Stimulated activated CD8-positive, alpha-beta memory T cell treated with anti-CD3 and anti-CD28 coated beads, Interleukin-12 subunit alpha, Interleukin-12 subunit beta, amount 100 ng/mL, for 1 hour (primary cell): ENCODE data around the gene HBEGF.

Experiments
- DNase-seq: peaks from one replicate; pipeline ENCODE4 v3.0.0-alpha.2; 2020; ENCODE audit warnings: low read depth

Gene HBEGF, protein sequence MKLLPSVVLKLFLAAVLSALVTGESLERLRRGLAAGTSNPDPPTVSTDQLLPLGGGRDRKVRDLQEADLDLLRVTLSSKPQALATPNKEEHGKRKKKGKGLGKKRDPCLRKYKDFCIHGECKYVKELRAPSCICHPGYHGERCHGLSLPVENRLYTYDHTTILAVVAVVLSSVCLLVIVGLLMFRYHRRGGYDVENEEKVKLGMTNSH

DNA sequence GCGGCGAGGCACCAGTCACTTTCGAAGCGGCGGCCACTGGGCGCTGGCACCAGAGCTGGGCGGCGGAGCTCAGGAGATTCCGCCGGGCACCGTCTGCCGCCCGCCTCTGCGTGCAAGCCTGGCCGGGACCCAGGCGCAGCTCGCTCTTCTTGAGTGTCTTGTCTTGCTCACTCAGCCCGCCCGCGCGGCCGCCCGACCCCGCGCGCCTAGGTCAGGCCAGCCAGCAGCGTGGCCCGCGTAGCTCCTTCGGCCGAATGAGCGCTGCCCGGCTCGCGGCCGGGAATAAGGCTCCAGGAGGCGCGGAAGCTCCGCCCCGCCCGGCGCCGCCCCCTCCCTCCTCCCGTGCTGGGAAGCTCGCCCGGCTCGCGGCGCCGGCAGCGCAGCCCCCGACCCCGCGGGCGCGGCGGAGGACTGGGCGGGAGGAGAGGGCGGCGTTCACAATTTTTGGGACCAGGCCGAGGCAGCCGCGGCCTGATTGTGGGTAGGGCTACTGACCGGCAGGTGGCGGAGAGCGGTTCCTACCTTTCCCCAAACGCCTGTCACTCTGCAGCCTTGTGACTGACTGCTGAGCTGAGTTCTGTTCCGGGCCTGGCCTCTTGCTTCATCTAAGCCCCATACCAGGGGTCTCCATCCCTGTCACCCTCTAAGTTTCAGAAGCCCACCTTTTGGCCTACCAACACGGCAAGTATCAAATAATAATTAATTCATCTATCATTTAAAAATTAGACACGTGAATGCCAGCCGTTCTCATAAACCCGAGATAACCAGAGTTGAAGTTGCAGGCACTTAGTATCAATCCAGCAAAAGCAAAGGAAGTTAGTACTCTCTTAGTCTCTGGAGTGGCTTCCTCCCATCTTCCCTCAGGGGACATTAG, at the start of gene HBEGF:
Gene HBEGF (minus strand): TSS at position 256 of the 874 bp plus-strand sequence. CDS start 275 bp downstream, outside the sequence.
- DNase-seq = peak; percentile 14

DNA sequence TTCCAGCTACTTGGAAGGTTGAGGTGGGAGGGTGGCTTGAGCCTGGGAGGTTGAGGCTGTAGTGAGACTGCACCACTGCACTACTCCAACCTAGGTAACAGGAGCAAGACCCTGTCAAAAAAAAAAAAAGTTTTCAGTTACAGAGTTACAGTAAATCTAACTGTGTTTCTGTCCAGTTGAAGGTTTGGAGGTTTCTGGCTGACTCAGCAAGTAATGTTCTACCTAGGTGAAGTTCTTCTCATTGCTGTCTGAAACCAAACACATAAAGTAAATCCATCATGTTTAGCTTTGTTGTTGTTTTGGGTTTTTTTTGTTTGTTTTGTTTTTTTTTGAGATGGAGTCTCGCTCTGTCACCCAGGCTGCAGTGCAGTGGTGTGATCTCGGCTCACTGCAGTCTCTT, 47.3 kb upstream of the HBEGF start:
- DNase-seq = no peak

DNA sequence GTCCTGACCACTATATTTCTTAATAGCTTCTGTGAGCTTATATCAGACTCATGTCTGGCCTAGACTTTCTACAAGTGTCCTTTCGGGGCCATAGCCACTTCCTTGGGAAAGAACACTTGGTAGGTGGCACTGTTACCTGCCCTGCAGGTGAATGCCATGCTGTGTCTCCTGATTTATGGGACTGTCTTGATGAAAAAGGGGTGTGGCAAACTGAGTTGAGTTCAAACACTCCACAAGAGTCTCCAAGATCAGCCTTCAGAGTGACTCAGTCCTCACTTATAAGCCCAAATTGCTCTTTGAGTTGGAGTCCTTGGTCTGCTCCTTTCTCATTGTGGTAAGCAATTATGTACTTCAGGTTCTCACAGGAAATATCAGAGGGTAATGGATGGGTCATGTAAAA, 45.3 kb upstream of the HBEGF start:
- no peak for DNase-seq

DNA sequence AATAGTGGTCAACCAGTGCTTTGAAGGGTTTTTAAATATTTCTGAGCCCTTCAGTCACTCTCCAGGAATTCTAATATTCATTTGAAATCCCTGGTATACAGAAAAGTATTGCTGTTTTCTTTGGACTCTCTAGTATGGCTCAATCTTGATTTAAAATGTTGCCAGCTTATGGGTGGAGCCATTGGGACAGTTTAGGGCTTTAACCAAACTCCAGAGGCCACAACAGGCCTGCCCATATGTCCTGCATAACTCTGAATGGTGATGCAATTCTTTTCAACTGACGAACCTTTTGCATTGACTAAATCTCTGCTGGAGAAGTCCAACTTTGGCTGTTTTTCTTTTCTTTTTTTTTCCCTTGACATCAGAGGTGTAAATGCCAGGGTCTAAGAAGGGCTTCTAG, 44.9 kb upstream of the HBEGF start:
- DNase-seq = no peak

DNA sequence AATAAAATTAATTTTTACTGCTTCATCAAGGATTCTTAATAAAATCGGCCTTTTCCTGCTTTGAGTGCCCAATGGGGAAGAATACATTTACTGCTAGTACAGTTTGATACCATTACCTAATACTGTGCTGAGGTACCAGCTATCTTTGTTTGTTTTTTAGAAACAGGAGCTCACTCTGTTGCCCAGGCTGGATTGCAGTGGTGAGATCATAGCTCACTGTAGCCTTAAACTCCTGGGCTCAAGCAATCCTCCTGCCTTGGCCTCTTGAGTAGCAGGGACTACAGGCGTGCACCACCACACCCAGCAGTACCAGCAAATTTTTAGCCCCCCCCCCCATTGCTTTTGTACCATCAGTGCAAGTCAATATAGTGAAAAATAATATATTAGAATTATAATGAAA, 41.6 kb upstream of the HBEGF start:
- DNase-seq = no peak

DNA sequence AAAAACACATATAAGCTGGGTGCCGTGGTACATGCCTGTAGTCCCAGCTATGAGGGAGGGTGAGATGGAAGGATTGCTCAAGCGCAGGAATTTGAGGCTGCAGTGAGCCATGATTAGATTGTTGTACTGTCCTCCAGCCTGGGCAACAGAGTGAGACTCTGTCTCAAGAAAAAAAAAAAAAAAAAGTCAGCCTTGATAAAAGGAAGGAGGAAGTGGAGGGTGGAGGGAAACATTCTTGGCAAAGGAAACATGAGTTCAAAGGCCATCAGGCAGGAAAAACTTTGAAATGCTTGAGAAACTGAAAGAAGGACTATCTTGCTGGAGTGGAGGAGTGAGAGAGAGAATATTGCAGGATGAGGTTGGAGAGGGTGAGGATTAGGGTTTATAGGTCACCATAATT, 36.9 kb upstream of the HBEGF start:
- DNase-seq = no peak

DNA sequence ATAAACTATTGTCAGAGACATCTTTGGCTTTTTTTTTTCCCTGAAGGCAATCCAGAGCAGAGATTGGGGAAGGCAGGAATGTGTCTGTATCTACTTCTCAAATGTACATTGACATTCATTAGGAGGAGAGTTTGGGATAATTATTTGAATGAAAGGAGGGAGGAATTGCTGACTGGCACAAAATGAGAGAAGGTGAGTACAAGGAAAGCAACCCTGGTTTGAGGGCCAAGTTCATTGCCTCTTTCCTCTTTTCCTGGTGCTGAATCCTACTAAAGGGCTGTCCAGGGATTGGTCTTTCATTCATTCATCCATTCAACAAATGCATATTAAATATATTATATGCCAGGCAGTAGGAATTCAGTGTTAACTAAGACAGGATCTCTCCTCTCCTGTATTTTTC, 36.5 kb upstream of the HBEGF start:
- DNase-seq = no peak

DNA sequence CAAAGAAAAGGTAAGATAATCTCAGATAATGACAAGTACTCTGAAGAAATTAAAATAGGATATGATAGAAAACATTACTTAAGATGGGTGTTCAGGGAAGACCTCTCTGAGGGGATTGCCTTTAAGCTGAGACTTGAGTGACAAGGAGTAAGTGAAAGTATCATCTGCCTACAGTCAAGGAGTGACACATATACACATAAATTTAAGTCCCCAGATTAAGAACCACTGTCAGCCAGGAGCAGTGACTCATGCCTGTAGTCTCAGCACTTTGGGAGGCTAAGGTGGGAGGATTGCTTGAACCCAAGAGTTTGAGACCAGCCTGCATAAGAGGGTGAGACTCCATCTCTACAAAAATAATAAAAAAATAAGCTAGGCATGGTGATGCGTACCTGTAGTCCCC, 35.6 kb upstream of the HBEGF start:
- no peak for DNase-seq

DNA sequence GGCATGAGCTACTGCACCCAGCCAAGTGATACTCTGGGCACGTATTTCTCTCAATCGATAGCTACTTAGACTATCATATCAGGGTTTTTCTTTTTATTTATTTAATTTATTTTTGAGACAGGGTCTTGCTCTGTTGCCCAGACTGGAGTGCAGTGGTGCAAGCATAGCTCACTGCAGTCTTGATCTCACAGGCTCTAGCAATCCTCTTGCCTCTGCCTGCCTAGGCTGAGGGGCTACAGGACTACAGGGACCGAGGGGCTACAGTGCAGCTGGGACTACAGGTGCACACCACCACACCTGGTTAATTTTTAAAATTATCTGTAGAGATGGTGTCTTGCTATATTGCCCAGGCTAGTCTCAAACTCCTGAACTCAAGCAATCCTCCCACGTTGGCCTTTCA, 34.9 kb upstream of the HBEGF start:
- no peak for DNase-seq

DNA sequence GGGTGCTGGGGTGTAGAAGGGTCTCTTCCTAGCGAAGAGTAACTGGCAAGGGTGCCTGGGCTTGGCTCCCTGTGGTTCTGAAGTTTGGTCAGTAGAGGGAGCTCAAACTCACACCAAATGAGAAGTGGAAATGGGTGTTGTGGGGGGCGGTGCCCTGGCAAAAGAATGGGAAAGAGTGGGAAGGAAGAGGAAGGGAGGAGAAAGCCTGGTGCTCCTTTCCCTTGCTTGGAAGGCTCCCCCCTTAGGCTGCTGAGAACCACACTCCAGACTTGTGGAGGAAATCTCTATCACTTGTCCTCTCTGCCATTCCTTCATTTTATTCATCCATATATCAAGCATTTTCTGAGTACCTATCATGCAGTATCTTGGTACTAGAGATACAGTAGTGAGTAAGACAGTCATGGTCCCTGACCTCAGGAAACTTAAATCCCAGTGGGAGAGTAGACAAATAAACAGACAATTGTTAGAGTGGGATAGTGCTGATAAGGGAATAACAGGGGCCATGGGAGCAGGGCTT, 26.6 kb upstream of the HBEGF start:
- peak; percentile 16 for DNase-seq

DNA sequence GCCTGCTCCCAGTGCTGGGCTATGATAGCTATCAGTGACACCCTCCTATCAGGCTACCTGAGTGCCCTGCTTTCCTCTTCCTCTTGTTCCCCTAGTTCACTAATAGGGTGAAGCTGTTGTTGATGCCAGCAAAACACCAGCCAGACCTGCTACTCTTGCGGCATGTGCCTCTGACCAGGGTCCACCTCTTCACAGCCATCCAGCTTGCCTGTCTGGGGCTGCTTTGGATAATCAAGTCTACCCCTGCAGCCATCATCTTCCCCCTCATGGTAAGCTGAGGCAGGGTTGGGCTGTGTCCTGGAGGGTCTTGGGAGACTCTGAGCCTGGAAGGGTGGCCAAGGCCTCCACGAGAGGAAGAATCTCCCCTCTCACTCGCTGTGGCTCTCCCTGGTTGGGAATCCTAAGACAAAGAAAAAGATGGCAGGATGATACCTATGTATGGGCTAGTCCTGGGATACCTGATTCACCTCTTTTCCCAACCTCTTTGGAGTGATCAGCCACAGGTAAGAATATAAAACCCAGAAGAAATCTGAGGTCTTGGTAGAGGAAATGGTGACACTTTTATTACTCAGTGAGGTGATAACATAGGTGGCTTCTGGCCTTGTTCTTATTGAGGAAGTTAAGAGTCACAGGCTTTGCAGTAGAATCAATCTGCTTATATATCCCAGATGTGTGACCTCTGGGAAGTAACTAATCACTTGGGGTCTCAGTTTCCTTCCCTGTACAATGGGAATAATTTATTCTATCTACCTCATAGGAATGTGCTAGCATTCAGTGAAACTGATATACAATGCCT, 25.2 kb upstream of the HBEGF start:
- no peak for DNase-seq

DNA sequence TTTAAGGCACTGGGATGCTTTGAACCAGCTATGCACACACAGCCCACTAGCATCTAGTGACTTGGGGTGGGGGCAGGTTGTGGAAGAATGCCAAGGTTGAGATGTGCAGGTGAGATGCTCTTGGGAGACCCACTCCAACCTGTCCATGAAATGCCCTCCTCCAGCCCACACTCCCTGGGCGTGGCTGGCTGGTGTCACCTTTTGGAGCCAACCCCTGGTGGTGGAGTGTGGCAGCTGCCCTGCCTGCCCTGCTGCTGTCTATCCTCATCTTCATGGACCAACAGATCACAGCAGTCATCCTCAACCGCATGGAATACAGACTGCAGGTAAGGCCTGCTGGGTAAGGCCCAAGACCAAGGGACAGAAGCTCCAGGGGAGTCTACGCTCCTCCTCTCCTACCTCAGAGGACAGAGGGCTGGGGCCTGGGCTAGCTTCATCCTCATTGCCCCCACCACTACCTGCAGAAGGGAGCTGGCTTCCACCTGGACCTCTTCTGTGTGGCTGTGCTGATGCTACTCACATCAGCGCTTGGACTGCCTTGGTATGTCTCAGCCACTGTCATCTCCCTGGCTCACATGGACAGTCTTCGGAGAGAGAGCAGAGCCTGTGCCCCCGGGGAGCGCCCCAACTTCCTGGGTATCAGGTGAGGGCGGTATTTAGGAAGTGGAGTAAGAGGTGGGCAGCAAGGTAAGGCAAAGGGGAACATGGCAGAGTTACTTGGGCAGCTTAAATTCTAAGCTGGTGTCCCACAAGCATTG, 21.0 kb upstream of the HBEGF start:
- no peak for DNase-seq

DNA sequence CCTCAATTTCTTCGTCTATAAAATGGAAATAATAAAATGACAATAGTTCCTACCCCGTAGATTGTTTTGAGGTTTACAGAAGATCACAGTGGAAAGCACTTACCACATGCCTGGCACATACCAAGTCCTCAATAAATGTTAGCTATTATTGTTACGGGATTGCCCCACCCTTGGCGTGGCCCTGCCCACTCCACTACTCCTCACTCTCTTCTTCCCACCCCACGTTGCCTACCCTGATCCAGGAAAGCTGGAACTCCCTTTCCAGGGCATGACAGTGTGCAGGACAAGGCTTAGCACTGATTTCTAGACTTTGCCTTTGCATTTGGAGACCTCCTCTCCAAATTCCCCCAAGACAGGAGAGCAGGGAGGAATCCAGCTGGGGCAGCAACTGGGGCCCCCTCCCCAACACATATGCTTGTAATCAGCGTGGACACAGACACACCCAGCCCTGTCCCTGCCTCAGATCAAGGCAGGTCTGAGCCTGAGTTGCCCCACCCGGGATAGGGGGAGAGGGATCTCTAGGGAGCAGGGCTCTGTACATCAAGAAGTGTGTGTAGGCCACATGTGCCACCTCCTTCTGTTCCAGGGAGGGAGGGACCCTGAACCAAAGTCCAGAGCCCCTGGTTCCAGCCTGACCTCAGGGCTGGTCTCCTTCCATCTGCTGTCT, 20.3 kb upstream of the HBEGF start:
- DNase-seq = no peak

DNA sequence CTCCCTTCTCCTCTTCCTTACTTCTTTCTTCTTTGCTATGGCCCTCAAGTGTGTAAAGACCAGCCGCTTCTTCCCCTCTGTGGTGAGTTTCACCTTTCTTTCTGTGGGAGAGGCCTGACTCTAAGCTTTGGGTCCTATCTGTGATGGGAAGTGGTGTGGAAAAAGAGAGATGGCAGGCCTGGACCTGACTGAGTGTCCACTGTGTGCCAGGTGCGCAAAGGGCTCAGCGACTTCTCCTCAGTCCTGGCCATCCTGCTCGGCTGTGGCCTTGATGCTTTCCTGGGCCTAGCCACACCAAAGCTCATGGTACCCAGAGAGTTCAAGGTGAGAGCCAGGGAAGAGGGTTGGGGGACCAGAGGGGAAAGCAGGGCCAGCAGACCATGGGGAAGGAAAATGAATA, 19.5 kb upstream of the HBEGF start:
- DNase-seq = no peak

DNA sequence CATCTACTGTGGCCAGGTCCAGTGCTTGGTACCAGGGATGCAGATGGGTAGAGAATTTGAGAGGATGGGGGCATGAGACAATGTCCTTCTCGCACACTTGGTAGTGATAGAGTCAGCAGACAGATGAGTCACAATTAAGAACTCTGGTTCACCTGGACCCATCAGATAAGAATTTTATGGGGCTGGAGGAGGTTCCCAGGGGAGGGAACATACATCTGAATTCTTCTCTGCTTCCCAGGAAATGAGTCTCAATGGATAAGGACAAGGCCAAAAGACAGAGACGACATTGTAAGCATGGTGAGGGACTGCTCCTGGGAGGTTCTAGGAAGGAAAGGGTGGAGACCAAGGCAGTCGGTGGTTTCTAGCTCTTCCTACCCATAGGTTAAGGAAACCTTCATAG, 18.9 kb upstream of the HBEGF start:
- DNase-seq = no peak

DNA sequence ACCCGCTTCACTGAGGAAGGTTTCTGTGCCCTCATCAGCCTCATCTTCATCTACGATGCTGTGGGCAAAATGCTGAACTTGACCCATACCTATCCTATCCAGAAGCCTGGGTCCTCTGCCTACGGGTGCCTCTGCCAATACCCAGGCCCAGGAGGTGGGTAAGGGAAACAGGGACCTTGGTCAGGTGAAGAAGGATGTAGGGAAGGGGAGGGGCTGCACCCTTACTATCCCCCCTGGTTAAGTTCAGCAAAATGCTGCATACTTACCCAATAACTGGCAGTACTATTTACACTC, 18.0 kb upstream of the HBEGF start:
- DNase-seq = no peak

DNA sequence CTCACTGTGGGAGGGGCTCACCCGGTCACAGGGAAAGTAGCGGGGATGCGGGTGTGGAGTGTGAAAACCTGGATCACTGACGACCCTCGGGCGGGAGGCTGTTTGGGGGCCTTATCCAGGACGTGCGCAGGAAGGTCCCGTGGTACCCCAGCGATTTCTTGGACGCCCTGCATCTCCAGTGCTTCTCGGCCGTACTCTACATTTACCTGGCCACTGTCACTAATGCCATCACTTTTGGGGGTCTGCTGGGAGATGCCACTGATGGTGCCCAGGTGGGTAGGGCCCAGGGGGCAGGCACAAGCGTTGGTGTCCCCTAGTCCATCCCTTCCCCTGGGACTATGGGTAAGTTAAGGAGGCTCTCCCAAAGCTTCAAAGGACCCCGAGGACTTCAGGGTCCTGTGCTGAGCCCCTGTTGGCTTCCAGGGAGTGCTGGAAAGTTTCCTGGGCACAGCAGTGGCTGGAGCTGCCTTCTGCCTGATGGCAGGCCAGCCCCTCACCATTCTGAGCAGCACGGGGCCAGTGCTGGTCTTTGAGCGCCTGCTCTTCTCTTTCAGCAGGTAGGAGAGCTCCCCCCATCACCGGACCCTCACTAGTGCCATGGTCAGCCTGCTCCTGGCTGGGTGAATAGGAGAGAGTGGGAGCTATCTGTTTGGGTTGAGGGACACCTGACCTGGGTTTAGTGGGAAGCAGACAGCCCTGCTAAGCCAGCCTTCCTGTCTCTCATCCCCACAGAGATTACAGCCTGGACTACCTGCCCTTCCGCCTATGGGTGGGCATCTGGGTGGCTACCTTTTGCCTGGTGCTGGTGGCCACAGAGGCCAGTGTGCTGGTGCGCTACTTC, 17.4 kb upstream of the HBEGF start:
- DNase-seq = no peak

DNA sequence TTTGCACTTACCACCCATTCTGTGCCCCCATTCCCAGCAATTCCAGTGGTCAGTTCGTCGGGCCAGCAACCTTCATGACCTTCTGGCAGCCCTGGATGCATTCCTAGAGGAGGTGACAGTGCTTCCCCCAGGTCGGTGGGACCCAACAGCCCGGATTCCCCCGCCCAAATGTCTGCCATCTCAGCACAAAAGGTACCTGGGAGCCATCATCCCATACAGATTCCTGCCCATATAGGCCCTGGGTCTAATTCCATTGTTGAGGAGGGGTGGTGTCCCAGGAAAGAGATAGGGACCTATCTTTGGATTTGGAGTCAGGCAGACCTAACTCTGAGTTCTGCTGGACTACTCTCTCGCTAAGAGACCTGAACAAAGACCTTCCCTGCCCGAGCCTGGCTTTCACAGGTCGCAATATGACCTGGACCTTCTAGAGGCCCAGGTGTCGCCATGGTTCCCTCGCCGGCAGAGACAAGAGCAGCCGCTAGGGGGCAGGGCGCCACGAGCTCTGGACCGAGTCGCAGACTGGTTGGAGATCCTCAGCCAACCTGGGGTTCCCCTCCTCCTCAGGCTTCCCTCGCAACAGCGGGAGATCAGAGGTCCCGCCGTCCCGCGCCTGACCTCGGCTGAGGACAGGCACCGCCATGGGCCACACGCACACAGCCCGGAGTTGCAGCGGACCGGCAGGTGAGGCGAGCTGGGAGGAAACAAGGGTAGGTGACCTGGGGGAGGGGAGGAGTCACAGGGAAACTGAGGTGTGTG, 16.6 kb upstream of the HBEGF start:
- peak; percentile 65 for DNase-seq

DNA sequence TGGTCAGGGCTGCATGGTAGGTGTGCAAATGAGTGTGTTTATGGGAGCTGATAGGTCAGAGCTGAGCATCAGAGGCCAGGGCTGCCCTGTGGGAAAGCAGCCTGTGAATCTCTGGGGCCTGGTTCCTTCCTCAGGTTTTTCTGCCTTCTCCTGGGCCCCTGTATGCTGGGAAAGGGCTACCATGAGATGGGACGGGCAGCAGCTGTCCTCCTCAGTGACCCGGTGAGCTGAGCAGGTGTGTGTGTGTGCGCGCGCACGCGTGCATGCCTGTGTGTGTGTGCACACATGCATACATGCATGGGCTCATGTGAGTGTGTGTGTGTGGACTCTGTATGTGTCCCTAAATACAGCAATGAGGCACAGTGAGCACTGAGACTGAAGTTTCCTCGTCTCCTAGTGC, 15.9 kb upstream of the HBEGF start:
- DNase-seq = no peak

DNA sequence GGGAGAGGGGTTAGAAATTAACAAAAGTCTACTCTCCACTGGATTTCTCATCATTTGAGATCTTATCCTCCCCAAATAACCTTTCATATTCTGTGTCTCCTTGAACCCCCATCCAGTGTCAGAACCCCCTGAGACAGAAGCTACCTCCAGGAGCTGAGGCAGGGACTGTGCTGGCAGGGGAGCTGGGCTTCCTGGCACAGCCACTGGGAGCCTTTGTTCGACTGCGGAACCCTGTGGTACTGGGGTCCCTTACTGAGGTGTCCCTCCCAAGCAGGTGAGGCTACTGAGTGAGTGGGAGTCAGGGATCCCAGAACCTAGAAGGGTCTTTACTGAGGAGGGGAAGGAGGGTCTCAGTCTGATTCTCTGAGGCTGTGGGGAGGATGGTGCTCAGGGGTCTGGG, 15.5 kb upstream of the HBEGF start:
- no peak for DNase-seq
